Measurements from ENCODE around the gene GALNTL6. TPM values are rescaled to one million over a fixed set of nuclear protein-coding genes. Genes with fewer than 3 reads are reported as not detected.

The GALNTL6 gene
- total RNA-seq, 1 donor from 2014 or later, result not detected

DNA sequence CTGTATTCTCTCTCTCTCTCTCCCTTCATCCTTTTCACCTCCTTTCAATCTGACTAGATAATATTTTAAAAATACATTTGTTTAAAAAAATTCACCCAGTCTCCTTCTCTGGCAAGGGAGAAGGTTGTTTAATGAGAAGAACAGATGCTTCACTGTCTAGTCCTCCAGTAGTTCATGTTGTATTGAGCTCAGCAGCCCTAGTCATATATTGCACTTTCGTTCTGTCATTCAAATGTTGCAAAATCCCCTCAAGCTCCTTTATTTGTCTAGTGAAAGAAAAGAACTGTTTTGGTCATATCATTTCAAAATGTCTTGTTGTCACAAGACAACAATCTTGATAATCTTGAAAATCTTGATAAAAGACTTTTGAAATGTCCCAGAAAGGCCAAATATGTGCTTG is 248.0 kb downstream of the GALNTL6 start:
- Histone ChIP-seq H3K36me3 (ENCODE audit: control insufficient read depth, insufficient read depth, low read length) (no peaks in the 10 kb centered on the region), H3K4me3 (ENCODE audit: low read depth, low read length) (no peak overlapping the region), H3K27me3 (ENCODE audit: control insufficient read depth, insufficient read depth, low read length) (no peaks in the 10 kb centered on the region)
- TF ChIP-seq, protein P1, sequence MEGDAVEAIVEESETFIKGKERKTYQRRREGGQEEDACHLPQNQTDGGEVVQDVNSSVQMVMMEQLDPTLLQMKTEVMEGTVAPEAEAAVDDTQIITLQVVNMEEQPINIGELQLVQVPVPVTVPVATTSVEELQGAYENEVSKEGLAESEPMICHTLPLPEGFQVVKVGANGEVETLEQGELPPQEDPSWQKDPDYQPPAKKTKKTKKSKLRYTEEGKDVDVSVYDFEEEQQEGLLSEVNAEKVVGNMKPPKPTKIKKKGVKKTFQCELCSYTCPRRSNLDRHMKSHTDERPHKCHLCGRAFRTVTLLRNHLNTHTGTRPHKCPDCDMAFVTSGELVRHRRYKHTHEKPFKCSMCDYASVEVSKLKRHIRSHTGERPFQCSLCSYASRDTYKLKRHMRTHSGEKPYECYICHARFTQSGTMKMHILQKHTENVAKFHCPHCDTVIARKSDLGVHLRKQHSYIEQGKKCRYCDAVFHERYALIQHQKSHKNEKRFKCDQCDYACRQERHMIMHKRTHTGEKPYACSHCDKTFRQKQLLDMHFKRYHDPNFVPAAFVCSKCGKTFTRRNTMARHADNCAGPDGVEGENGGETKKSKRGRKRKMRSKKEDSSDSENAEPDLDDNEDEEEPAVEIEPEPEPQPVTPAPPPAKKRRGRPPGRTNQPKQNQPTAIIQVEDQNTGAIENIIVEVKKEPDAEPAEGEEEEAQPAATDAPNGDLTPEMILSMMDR (IDR thresholded peaks at IDR 0.05; ENCODE audit: insufficient read depth, low read length, severe bottlenecking), result no peak
- DNase-seq (ENCODE audit: low read depth) (no peak), FAIRE-seq (no peak)

DNA sequence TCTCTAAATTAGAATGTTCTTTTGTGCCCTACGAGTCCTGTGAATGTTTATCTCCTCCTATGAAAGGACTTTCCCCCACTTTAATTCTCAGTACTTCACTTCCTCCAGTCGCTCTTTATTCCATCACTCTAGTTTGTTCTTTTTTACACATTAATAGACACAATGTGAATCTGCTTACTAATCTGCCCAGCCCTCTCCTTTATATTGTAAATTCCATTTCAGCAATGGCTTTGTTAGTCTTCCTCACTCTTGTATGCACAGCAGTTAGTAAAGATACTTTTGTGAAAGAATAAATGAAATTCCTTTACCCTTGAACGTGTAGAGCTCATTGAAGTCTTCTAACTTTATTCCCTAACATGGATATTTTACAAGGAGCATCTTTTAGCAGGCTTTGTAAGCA is 255.3 kb downstream of the GALNTL6 start:
- H3K36me3 ChIP-seq (ENCODE audit: control insufficient read depth, insufficient read depth, low read length), result no peaks in the 10 kb centered on the region
- no peak overlapping the region for H3K4me3 ChIP-seq (ENCODE audit: low read depth, low read length)
- no peak for FAIRE-seq
- H3K27me3 ChIP-seq (ENCODE audit: control insufficient read depth, insufficient read depth, low read length), result no peaks in the 10 kb centered on the region
- TF ChIP-seq, protein P1 (IDR thresholded peaks at IDR 0.05; ENCODE audit: insufficient read depth, low read length, severe bottlenecking), result no peak
- DNase-seq (ENCODE audit: low read depth), result no peak

DNA sequence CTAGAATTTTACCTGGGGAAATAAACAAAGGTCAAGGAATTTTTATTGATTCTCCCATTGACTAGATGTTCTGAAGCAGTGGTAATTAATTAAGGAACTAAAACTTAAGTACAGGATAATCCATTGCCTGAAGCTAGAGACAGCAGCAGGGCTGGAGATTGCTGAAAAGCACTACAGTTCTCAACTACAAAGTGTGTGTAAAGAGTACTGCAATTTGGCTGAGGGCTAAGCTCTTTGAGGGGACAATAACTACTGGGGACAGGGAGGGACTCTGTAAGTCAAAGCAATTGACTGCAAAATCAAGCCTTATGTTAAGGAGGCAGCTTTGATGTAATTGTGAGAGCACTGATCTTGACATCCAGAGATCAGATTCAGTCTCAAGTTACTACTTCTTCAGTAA is 260.4 kb downstream of the GALNTL6 start:
- TF ChIP-seq, protein P1 (IDR thresholded peaks at IDR 0.05; ENCODE audit: insufficient read depth, low read length, severe bottlenecking), result no peak
- no peaks in the 10 kb centered on the region for H3K27me3 ChIP-seq (ENCODE audit: control insufficient read depth, insufficient read depth, low read length)

DNA sequence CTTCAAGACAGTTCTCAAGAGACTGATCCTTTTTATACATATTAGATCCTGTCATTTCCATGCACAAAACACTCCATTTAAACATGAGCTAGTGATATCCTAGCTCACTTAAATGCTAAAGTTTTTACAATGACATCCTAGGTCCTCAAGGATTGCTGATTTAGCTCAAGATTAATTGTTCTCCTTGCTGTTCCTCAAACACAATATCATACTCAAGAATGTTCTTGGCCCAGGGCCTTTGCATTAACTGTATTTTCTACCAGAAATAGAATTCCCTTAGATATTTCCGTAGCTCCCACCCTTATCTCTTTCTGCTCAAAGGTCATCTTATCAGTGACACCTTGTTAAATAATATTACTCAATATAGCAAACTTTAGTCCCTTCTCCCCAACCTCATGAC is 270.1 kb downstream of the GALNTL6 start:
- no peak for FAIRE-seq
- no peak for DNase-seq (ENCODE audit: low read depth)

More for the DNA sequence above, 260.4 kb downstream of the GALNTL6 start:
- FAIRE-seq (no peak), DNase-seq (ENCODE audit: low read depth) (no peak)
- H3K4me3 ChIP-seq (ENCODE audit: low read depth, low read length), result no peak overlapping the region
- H3K36me3 ChIP-seq (ENCODE audit: control insufficient read depth, insufficient read depth, low read length), result no peaks in the 10 kb centered on the region

DNA sequence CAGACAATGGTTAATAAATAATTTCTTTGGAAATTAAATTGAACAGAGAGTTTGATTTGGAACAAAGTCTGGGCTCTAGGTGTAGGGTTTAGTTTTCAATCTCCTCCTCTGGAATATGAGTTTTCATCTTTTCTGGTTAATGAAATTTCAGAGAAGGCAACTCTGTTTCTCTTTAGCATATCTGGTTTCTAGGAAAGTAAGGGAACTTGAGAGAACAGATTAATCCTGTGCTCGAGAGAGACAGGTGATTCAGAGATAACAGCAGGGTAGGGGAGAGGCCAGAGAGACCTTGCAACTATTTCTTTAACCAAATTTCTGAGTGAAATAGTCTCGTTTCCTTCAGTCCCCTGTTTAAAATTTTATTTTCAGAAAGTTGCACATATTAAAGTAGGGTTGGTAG is 275.4 kb downstream of the GALNTL6 start:
- no peak for FAIRE-seq
- no peak overlapping the region for H3K4me3 ChIP-seq (ENCODE audit: low read depth, low read length)
- TF ChIP-seq, protein P1 (IDR thresholded peaks at IDR 0.05; ENCODE audit: insufficient read depth, low read length, severe bottlenecking), result no peak
- H3K36me3 ChIP-seq (ENCODE audit: control insufficient read depth, insufficient read depth, low read length), result no peaks in the 10 kb centered on the region
- no peaks in the 10 kb centered on the region for H3K27me3 ChIP-seq (ENCODE audit: control insufficient read depth, insufficient read depth, low read length)
- DNase-seq (ENCODE audit: low read depth), result no peak

More for the DNA sequence above, 270.1 kb downstream of the GALNTL6 start:
- Histone ChIP-seq H3K4me3 (ENCODE audit: low read depth, low read length) (no peak overlapping the region), H3K27me3 (ENCODE audit: control insufficient read depth, insufficient read depth, low read length) (no peaks in the 10 kb centered on the region), H3K36me3 (ENCODE audit: control insufficient read depth, insufficient read depth, low read length) (no peaks in the 10 kb centered on the region)
- TF ChIP-seq, protein P1 (IDR thresholded peaks at IDR 0.05; ENCODE audit: insufficient read depth, low read length, severe bottlenecking), result no peak

DNA sequence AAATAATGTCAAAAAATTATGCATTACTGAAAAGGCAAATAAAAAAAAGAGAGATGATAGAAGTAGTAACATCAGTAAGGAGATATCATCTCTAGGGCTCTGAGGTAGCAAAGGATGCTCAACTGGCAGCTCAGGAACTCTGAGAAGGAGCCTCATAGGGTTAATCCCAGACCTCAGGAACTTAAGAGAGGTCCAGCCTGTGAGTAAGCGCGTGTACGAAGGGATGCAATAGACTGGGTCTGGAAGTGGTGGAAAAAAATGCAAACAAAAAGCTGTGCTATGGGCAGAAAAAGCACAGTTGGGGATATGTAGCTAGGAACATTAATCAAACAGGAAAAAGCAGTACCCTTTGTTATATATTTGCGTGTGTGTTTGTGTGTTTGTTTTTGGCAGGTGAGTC is 282.0 kb downstream of the GALNTL6 start:
- TF ChIP-seq, protein P1 (IDR thresholded peaks at IDR 0.05; ENCODE audit: insufficient read depth, low read length, severe bottlenecking), result no peak
- no peak overlapping the region for H3K4me3 ChIP-seq (ENCODE audit: low read depth, low read length)
- DNase-seq (ENCODE audit: low read depth) (no peak), FAIRE-seq (no peak)
- no peaks in the 10 kb centered on the region for H3K36me3 ChIP-seq (ENCODE audit: control insufficient read depth, insufficient read depth, low read length)
- H3K27me3 ChIP-seq (ENCODE audit: control insufficient read depth, insufficient read depth, low read length), result no peaks in the 10 kb centered on the region
